RWPE2 (cell line): ENCODE measurements around the gene KSR1.
"Not testable (repeated sequence)": the region's sequence is repeated elsewhere in the genome, so short reads cannot be mapped to it uniquely, and the experiment has no call there.

ENCODE experiments used
- ATAC-seq: fragments of 200-7000 bp; cut with Tn5 transposase; 3 replicates; pipeline ENCODE4 v1.9.1; 2021; ENCODE audit warnings: low read depth
- DNase-seq: peaks from one replicate; pipeline ENCODE4 v3.0.0-alpha.2; 2020; ENCODE audit warnings: low spot score
- H3K27ac ChIP-seq: fragments of 450-650 bp; 2 replicates; pipeline ENCODE4 v1.5.1; 2017; ENCODE audit warnings: mild to moderate bottlenecking; ENCODE audit not compliant: poor library complexity, severe bottlenecking
- H3K27me3 ChIP-seq: fragments of 250-450 bp; sonication (Bioruptor Pico); 2 replicates; pipeline ENCODE4 v1.5.1; 2021; ENCODE audit warnings: mild to moderate bottlenecking, moderate library complexity; ENCODE audit not compliant: insufficient read depth, poor library complexity, severe bottlenecking
- H3K36me3 ChIP-seq: fragments of 250-450 bp; sonication (Bioruptor Pico); 2 replicates; pipeline ENCODE4 v1.5.1; 2020; ENCODE audit warnings: low read depth, mild to moderate bottlenecking, moderate library complexity
- H3K4me1 ChIP-seq: fragments of 250-450 bp; sonication (Bioruptor Pico); 2 replicates; pipeline ENCODE4 v1.5.1; 2021; ENCODE audit warnings: mild to moderate bottlenecking, moderate library complexity; ENCODE audit not compliant: insufficient read depth, poor library complexity, severe bottlenecking
- H3K4me3 ChIP-seq: fragments of 250-450 bp; sonication (Bioruptor Pico); 2 replicates; pipeline ENCODE4 v1.5.1; 2021; ENCODE audit warnings: mild to moderate bottlenecking, moderate library complexity; ENCODE audit not compliant: severe bottlenecking
- H3K9me3 ChIP-seq: fragments of 250-450 bp; sonication (Bioruptor Pico); 2 replicates; pipeline ENCODE4 v1.5.1; 2021; ENCODE audit warnings: mild to moderate bottlenecking, moderate library complexity; ENCODE audit not compliant: severe bottlenecking
- CTCF ChIP-seq: fragments of 450-650 bp; IDR thresholded peaks from one replicate; pipeline ENCODE4 v1.5.1; 2017; ENCODE audit warnings: mild to moderate bottlenecking, moderate library complexity; ENCODE audit not compliant: poor library complexity, severe bottlenecking

The KSR1 gene

GRCh38 chr17:27640790-27641189, 184.5 kb downstream of the KSR1 start:
- H3K27ac ChIP-seq: no peak overlapping the region
- H3K36me3 ChIP-seq: no peaks in the 10 kb centered on the region
- H3K4me1 ChIP-seq: no peaks in the 10 kb centered on the region
- H3K27me3 ChIP-seq: no peaks in the 10 kb centered on the region
- no peak for ATAC-seq
- H3K4me3 ChIP-seq: no peak overlapping the region
- no peak for DNase-seq
- H3K9me3 ChIP-seq: no peaks in the 10 kb centered on the region
- TF ChIP-seq CTCF: no peak

DNA sequence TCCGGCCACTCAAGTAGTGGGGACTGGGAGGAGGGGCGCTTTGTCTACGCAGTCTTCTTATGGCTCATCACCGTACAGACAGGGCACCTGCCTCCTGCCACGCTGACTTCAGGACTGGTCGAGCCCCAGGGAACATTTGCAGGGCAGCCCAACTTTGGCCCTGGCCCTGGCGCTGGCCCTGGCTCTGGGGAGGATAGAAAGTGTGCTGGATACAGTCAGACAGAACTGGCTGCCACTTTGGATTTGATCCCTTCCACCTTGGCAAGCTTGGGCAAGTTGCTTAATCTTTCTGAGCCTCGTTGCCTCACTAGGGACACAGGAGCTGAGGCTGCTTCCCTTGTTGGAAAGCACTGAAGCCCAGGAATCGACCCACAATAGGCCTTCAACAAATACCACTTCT, 188.3 kb downstream of the KSR1 start:
- Histone ChIP-seq H3K9me3 (no peaks in the 10 kb centered on the region), H3K27me3 (no peaks in the 10 kb centered on the region), H3K4me3 (no peak overlapping the region), H3K27ac (no peak overlapping the region), H3K36me3 (no peaks in the 10 kb centered on the region), H3K4me1 (no peaks in the 10 kb centered on the region)
- DNase-seq: no peak
- no peak for ATAC-seq
- no peak for TF ChIP-seq CTCF

GRCh38 chr17:27645621-27646020, 189.4 kb downstream of the KSR1 start:
- not testable (repeated sequence) for DNase-seq, H3K9me3 ChIP-seq, H3K36me3 ChIP-seq, H3K4me3 ChIP-seq, H3K27ac ChIP-seq, ATAC-seq, H3K27me3 ChIP-seq, H3K4me1 ChIP-seq

DNA sequence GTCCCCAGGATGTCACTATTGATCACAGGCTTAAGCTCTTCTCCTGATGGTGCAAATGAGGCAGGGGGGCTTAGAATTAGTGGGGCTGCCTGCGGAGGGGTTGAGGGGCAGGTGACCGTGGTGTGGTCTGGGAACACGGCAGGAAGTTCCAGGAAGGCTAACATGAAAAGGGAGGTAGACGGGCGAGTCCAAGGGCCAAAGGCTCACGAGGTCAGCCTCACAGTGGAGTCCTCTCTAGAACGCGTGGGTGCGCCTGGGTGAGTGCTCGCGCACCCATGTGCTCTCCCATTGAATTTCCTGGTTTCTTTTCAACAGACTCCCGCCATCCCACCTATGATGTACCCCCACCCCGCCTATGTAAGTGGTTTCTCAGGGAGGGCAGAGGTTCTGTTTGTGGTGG, 190.0 kb downstream of the KSR1 start:
- no peak overlapping the region for H3K27ac ChIP-seq
- H3K9me3 ChIP-seq: no peaks in the 10 kb centered on the region
- no peaks in the 10 kb centered on the region for H3K36me3 ChIP-seq
- H3K4me3 ChIP-seq: no peak overlapping the region
- no peaks in the 10 kb centered on the region for H3K27me3 ChIP-seq
- ATAC-seq (no peak), DNase-seq (no peak)
- no peaks in the 10 kb centered on the region for H3K4me1 ChIP-seq
- no peak for TF ChIP-seq CTCF

- Histone ChIP-seq H3K4me1 (no peaks in the 10 kb centered on the region), H3K9me3 (no peaks in the 10 kb centered on the region), H3K36me3 (no peaks in the 10 kb centered on the region), H3K27me3 (no peaks in the 10 kb centered on the region), H3K27ac (no peak overlapping the region), H3K4me3 (no peak overlapping the region)
- TF ChIP-seq CTCF: no peak
- no peak for DNase-seq
- ATAC-seq: no peak
Observed at GRCh38 chr17:27647765-27648164, 191.5 kb downstream of the KSR1 start.

DNA sequence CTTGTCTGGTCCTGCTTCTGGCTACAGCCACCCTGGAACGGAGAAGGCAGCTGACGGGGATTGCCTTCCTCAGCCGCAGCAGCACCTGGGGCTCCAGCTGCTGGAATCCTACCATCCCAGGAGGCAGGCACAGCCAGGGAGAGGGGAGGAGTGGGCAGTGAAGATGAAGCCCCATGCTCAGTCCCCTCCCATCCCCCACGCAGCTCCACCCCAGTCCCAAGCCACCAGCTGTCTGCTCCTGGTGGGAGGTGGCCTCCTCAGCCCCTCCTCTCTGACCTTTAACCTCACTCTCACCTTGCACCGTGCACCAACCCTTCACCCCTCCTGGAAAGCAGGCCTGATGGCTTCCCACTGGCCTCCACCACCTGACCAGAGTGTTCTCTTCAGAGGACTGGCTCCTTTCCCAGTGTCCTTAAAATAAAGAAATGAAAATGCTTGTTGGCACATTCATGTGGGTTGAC, 192.9 kb downstream of the KSR1 start:
- ATAC-seq, H3K9me3 ChIP-seq, H3K4me1 ChIP-seq, H3K27me3 ChIP-seq, H3K36me3 ChIP-seq, DNase-seq, H3K4me3 ChIP-seq, H3K27ac ChIP-seq: not testable (repeated sequence)
